HepG2 (cell line): Measurements from ENCODE around the gene TXNL4A. TPM values are rescaled to one million over a fixed set of nuclear protein-coding genes. Genes with fewer than 3 reads are reported as not detected.
A peak's percentile ranks its signal among the peaks of the same experiment; 100 is the strongest.

ENCODE experiments used
- ATAC-seq: fragments of 200-7000 bp; cut with Tn5 transposase; 3 replicates; pipeline ENCODE4 v1.9.1; 2020; ENCODE audit warnings: mild to moderate bottlenecking, moderate library complexity
- BruUV-seq: library from RNA; stranded (reverse); fragments of 400-500 nt; replicated peaks from 2 replicates; lab custom pipeline; 2021; lab: Mats Ljungman, UMichigan
- CTCF ChIA-PET: fragments of 300-600 bp; formaldehyde crosslinking; extraction: SDS; loops from one replicate; lab custom pipeline; 2021; ENCODE audit warnings: low total read pairs, inconsistent platforms, low intra/inter-chr PET ratio; lab: Yijun Ruan, JAX
- POLR2A ChIA-PET: fragments of 350-600 bp; sonication (Branson Sonifier 250); formaldehyde crosslinking; loops from one replicate; lab custom pipeline; 2020; ENCODE audit warnings: antibody characterized with exemption, inconsistent platforms; lab: Yijun Ruan, JAX
- DNase-seq: peaks from one replicate; pipeline ENCODE4 v3.0.0-alpha.2; 2015; ENCODE audit warnings: low spot score
- FAIRE-seq: peaks from 3 replicates; lab custom pipeline; 2011; peaks lifted over from hg19 to GRCh38; lab: Jason Lieb, UNC
- H2AFZ ChIP-seq: one replicate; pipeline ENCODE4 v1.6.1; 2011; ENCODE audit warnings: low read length, inconsistent platforms
- H3K27ac ChIP-seq: fragments of 300-600 bp; 3 replicates; pipeline ENCODE4 v1.8.0; 2011; ENCODE audit warnings: mixed run types, mild to moderate bottlenecking, mixed read lengths, low read length, inconsistent platforms; ENCODE audit not compliant: insufficient read depth; ENCODE audit errors: extremely low read length
- H3K27me3 ChIP-seq, 2 experiments: fragments of 200-600 bp in 1 of 2; 2 replicates in 1 of 2; 3 replicates in 1 of 2; pipeline versions ENCODE4 v1.6.0 to v1.8.0; 2011; ENCODE audit warnings: low read length in 2 of 2, mild to moderate bottlenecking in 2 of 2, moderate library complexity in 2 of 2, inconsistent platforms in 1 of 2; ENCODE audit not compliant: insufficient read depth in 2 of 2, control insufficient read depth in 1 of 2
- H3K36me3 ChIP-seq, 2 experiments: fragments of 200-600 bp in 1 of 2; replicated peaks in 1 of 2; 2 replicates in 1 of 2; 3 replicates in 1 of 2; pipeline versions ENCODE4 v1.5.1 to v1.8.0; 2011; ENCODE audit warnings: low read length in 2 of 2, inconsistent platforms in 1 of 2; ENCODE audit not compliant: insufficient read depth in 2 of 2, control insufficient read depth in 1 of 2
- H3K4me1 ChIP-seq: 2 replicates; pipeline ENCODE4 v1.5.1; 2012; ENCODE audit warnings: low read length, inconsistent platforms; ENCODE audit not compliant: insufficient read depth
- H3K4me2 ChIP-seq: 2 replicates; pipeline ENCODE4 v1.6.0; 2011; ENCODE audit warnings: low read depth, low read length, inconsistent platforms
- H3K4me3 ChIP-seq, 3 experiments: fragments of 200-600 bp in 1 of 3; sonication (generic), shearing (Covaris generic) in 1 of 3; replicated peaks in 1 of 3; 2 replicates each; pipeline ENCODE4 v1.5.1; 2011 to 2016; ENCODE audit warnings: low read length in 3 of 3, inconsistent platforms in 2 of 3, low read depth in 2 of 3, mild to moderate bottlenecking in 2 of 3, control low read depth in 1 of 3, mixed read lengths in 1 of 3; ENCODE audit not compliant: insufficient read depth in 1 of 3
- H3K79me2 ChIP-seq: one replicate; pipeline ENCODE4 v1.6.1; 2011; ENCODE audit warnings: low read length, inconsistent platforms; ENCODE audit not compliant: insufficient read depth
- H3K9ac ChIP-seq: 2 replicates; pipeline ENCODE4 v1.6.0; 2011; ENCODE audit warnings: mild to moderate bottlenecking, low read depth, low read length, inconsistent platforms; ENCODE audit not compliant: insufficient read depth
- H3K9me3 ChIP-seq: 2 replicates; pipeline ENCODE4 v1.5.1; 2012; ENCODE audit warnings: mild to moderate bottlenecking, low read length
- H4K20me1 ChIP-seq: 2 replicates; pipeline ENCODE4 v1.6.0; 2011; ENCODE audit warnings: inconsistent platforms, mild to moderate bottlenecking, low read length, moderate library complexity; ENCODE audit not compliant: insufficient read depth
- EED ChIP-seq: sonication (generic); formaldehyde crosslinking; IDR thresholded peaks from 2 replicates; pipeline ENCODE4 v1.5.0; 2020; ENCODE audit warnings: mild to moderate bottlenecking, missing genetic modification reagents
- USF2 ChIP-seq, 2 experiments: sonication (generic) in 1 of 2; formaldehyde crosslinking in 1 of 2; IDR thresholded peaks; 2 replicates each; pipeline versions ENCODE4 v1.5.1 to v1.6.1; 2011 to 2020; ENCODE audit warnings: borderline replicate concordance in 1 of 2, low read depth in 1 of 2, low read length in 1 of 2, mild to moderate bottlenecking in 1 of 2, missing genetic modification reagents in 1 of 2, moderate library complexity in 1 of 2
- ZNF121 ChIP-seq: sonication (generic); formaldehyde crosslinking; IDR thresholded peaks from 2 replicates; pipeline ENCODE4 v1.5.0; 2020; ENCODE audit warnings: mild to moderate bottlenecking, missing genetic modification reagents
- WGBS: methylation state at CpG from one replicate; pipeline ENCODE4 v1.1.6; 2017; ENCODE audit warnings: low lambda C conversion rate; 5-methylcytosine and 5-hydroxymethylcytosine counted together
- in situ Hi-C: cut with HindIII; loops from 2 replicates; pipeline ENCODE4 v1.10.0; 2017; ENCODE audit warnings: low pct_unique_long_range_greater_than_20kb; ENCODE audit not compliant: extremely low pct_ligation_motif_present
- intact Hi-C: fragments of 100-400 bp; cut with micrococcal nuclease; formaldehyde crosslinking; loops from one replicate; pipeline ENCODE4 v1.10.0; 2022; ENCODE audit not compliant: unreplicated experiment
- polyA plus RNA-seq, 8 experiments: library from polyadenylated mRNA; depleted of rRNA in 3 of 8; stranded (reverse) in 7 of 8; unstranded in 1 of 8; fragments of >200 nt; fragmentation: Illumina TruSeq in 4 of 8; extraction: Trizol in 4 of 8; gene quantifications; 2 replicates each; pipeline versions ENCODE4 v1.2.1 to v1.2.3, GENCODE V29; 2011 to 2016; ENCODE audit warnings: low read depth in 4 of 8, missing spikeins in 1 of 8, mixed read lengths in 1 of 8; ENCODE audit not compliant: insufficient read depth in 1 of 8
- total RNA-seq, 5 experiments: library from RNA; depleted of rRNA; stranded (reverse); fragments of >200 nt; fragmentation: Illumina TruSeq; extraction: Trizol; gene quantifications; 2 replicates each; pipeline ENCODE4 v1.2.3, GENCODE V29; 2016; ENCODE audit warnings: low read depth in 1 of 5
- TF ChIP-seq, protein P1 (sequence below): sonication (generic); formaldehyde crosslinking; IDR thresholded peaks from 2 replicates; pipeline ENCODE4 v1.4.0; 2020; ENCODE audit warnings: mild to moderate bottlenecking, missing genetic modification reagents

TXNL4A gene
- total and polyA plus RNA-seq, 2 of the 13 experiments (the other 11 are each of a cell fraction or from before 2014, with no cell fraction given): 172 to 202 TPM

GRCh38 chr18:79954791-79955190 lies 33.6 kb downstream of the TXNL4A start:
- WGBS: 89% methylated on average over 5 of the region's 5 CpGs
- Histone ChIP-seq H3K9ac (no peak overlapping the region), H3K4me2 (no peak overlapping the region), H3K9me3 (no peaks in the 10 kb centered on the region), H3K4me1 (peaks cover 29% of the 10 kb centered on the region), H3K4me3 (no peak overlapping the region), H3K27ac (no peak overlapping the region), H4K20me1 (peaks cover 4% of the 10 kb centered on the region; the same call in 1 of the 2 replicates), H3K27me3 (no peaks in the 10 kb centered on the region; a peak in 1 of 5 replicates), H2AFZ (no peak overlapping the region), H3K36me3 (no peaks in the 10 kb centered on the region), H3K79me2 (peaks cover 11% of the 10 kb centered on the region)
- no peak for ATAC-seq
- DNase-seq: no peak
- ChIA-PET CTCF (no interaction called here), POLR2A (interaction anchor here (1.1 to 1.3 kb wide), 2 partner anchors 20 to 79 kb away, joined by 3 to 4 read pairs; no protein-coding TSS in a partner anchor)
- in situ Hi-C loops: no loop called here
- FAIRE-seq: no peak
- intact Hi-C loops: no loop called here
- BruUV-seq: no TSS peak
- TF ChIP-seq EED (CRISPR knock-in tag): no peak
- TF ChIP-seq USF2 (IDR thresholded peaks at IDR 0.05; ENCODE audit: low read depth, low read length): peak; percentile 32; the same call in 1 of the 2 replicates
- TF ChIP-seq USF2 (CRISPR knock-in tag; IDR thresholded peaks at IDR 0.05; ENCODE audit: borderline replicate concordance): no peak
- TF ChIP-seq ZNF121 (CRISPR knock-in tag): 0 out of 2 replicates have a peak, but pooled peaks have one; percentile 43
- TF ChIP-seq, protein P1, sequence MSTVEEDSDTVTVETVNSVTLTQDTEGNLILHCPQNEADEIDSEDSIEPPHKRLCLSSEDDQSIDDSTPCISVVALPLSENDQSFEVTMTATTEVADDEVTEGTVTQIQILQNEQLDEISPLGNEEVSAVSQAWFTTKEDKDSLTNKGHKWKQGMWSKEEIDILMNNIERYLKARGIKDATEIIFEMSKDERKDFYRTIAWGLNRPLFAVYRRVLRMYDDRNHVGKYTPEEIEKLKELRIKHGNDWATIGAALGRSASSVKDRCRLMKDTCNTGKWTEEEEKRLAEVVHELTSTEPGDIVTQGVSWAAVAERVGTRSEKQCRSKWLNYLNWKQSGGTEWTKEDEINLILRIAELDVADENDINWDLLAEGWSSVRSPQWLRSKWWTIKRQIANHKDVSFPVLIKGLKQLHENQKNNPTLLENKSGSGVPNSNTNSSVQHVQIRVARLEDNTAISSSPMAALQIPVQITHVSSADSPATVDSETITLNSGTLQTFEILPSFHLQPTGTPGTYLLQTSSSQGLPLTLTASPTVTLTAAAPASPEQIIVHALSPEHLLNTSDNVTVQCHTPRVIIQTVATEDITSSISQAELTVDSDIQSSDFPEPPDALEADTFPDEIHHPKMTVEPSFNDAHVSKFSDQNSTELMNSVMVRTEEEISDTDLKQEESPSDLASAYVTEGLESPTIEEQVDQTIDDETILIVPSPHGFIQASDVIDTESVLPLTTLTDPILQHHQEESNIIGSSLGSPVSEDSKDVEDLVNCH: no peak
- TF ChIP-seq, all 625 proteins: peak for 2
